Common myeloid progenitor, CD34-positive (primary cell): ENCODE results near the gene DKKL1. TPM values are rescaled to one million over a fixed set of nuclear protein-coding genes. Genes with fewer than 3 reads are reported as not detected.
A peak's percentile ranks its signal among the peaks of the same experiment; 100 is the strongest.
"Not testable (repeated sequence)": the region's sequence is repeated elsewhere in the genome, so short reads cannot be mapped to it uniquely, and the experiment has no call there.

Experiments used
- CTCF ChIA-PET: fragments of 350-600 bp; sonication (Branson Sonifier 250); formaldehyde crosslinking; loops from one replicate; lab custom pipeline; 2021; ENCODE audit warnings: antibody characterized with exemption; lab: Charles Lee
- POLR2A ChIA-PET: fragments of 350-600 bp; sonication (Branson Sonifier 250); formaldehyde crosslinking; loops from one replicate; lab custom pipeline; 2021; ENCODE audit warnings: antibody characterized with exemption; lab: Charles Lee
- DNase-seq, 3 donors: peaks; one replicate each; pipeline versions ENCODE4 v3.0.0 to v3.0.0-alpha.2; 2013
- H3K27ac ChIP-seq, 2 experiments: 1 replicate in 1 of 2; 2 replicates in 1 of 2; pipeline ENCODE4 v1.7.0; 2013; ENCODE audit warnings: inconsistent platforms in 2 of 2, low read length in 2 of 2, mild to moderate bottlenecking in 2 of 2, low read depth in 1 of 2, moderate library complexity in 1 of 2; ENCODE audit not compliant: severe bottlenecking in 2 of 2, insufficient read depth in 1 of 2, poor library complexity in 1 of 2
- H3K27me3 ChIP-seq, 5 experiments: replicated peaks in 2 of 5; 1 replicate in 3 of 5; 2 replicates in 2 of 5; pipeline versions ENCODE4 v1.6.1 to v1.7.0; 2013; ENCODE audit warnings: low read length in 4 of 5, mild to moderate bottlenecking in 2 of 5, moderate library complexity in 2 of 5, inconsistent platforms in 1 of 5; ENCODE audit not compliant: insufficient read depth in 5 of 5, control insufficient read depth in 4 of 5
- H3K36me3 ChIP-seq, 4 experiments: 1 replicate in 2 of 4; 2 replicates in 2 of 4; pipeline versions ENCODE4 v1.6.1 to v1.7.0; 2013; ENCODE audit warnings: low read length in 3 of 4, control low read depth in 1 of 4, mild to moderate bottlenecking in 1 of 4; ENCODE audit not compliant: control insufficient read depth in 4 of 4, insufficient read depth in 4 of 4
- H3K4me1 ChIP-seq, 4 experiments: 1 replicate in 3 of 4; 2 replicates in 1 of 4; pipeline versions ENCODE4 v1.6.1 to v1.7.1; 2013; ENCODE audit warnings: low read length in 3 of 4, mild to moderate bottlenecking in 3 of 4, control low read depth in 1 of 4, inconsistent platforms in 1 of 4, moderate library complexity in 1 of 4; ENCODE audit not compliant: control insufficient read depth in 4 of 4, insufficient read depth in 4 of 4; ENCODE audit errors: control extremely low read depth in 1 of 4
- H3K4me3 ChIP-seq, 7 experiments: 1 replicate in 4 of 7; 2 replicates in 3 of 7; pipeline versions ENCODE4 v1.5.1 to v1.7.0; 2013; ENCODE audit warnings: mild to moderate bottlenecking in 7 of 7, low read length in 6 of 7, moderate library complexity in 6 of 7, inconsistent platforms in 2 of 7, low read depth in 2 of 7, control low read depth in 1 of 7; ENCODE audit not compliant: insufficient read depth in 4 of 7, control insufficient read depth in 1 of 7; ENCODE audit errors: extremely low read depth in 1 of 7
- H3K9me3 ChIP-seq, 5 experiments: 1 replicate in 4 of 5; 2 replicates in 1 of 5; pipeline versions ENCODE4 v1.6.1 to v1.7.1; 2013; ENCODE audit warnings: low read length in 4 of 5, mild to moderate bottlenecking in 2 of 5, inconsistent platforms in 1 of 5, low read depth in 1 of 5, moderate library complexity in 1 of 5; ENCODE audit not compliant: control insufficient read depth in 4 of 5, insufficient read depth in 2 of 5; ENCODE audit errors: control extremely low read depth in 1 of 5
- WGBS: methylation state at CpG from one replicate; pipeline ENCODE4 v1.1.5; 2013; ENCODE audit not compliant: insufficient coverage; 5-methylcytosine and 5-hydroxymethylcytosine counted together
- polyA plus RNA-seq: library from polyadenylated mRNA; unstranded; fragments of 120-200 nt; gene quantifications from one replicate; pipeline ENCODE4 v1.2.1, GENCODE V29; 2013

DKKL1 gene
- polyA plus RNA-seq: not detected

GRCh38 chr19:49363268-49364082, at the start of gene DKKL1:
TSS of gene DKKL1 (plus strand) at chr19:49363877. CDS start at chr19:49363999, 122 bp downstream.
- H3K4me1 ChIP-seq: peaks cover 0 to 37% (median 23%) of the 10 kb centered on the region in 4 experiments
- WGBS: 2% methylated on average over 37 of the region's 46 CpGs
- peak; percentile 79 to 85 (median 84) for DNase-seq
- ChIA-PET POLR2A (no interaction called here), CTCF (no interaction called here)
- H3K27me3 ChIP-seq: peaks cover 0 to 55% (median 16%) of the 10 kb centered on the region in 5 experiments
- H3K36me3 ChIP-seq: no peaks in the 10 kb centered on the region
- no peaks in the 10 kb centered on the region for H3K9me3 ChIP-seq
- peak within 1 kb of the TSS in 5 of 7 experiments; percentile 26 to 64 (median 54) for H3K4me3 ChIP-seq
- H3K27ac ChIP-seq: peak within 1 kb of the TSS in 1 of 2 experiments; percentile 61

DNA sequence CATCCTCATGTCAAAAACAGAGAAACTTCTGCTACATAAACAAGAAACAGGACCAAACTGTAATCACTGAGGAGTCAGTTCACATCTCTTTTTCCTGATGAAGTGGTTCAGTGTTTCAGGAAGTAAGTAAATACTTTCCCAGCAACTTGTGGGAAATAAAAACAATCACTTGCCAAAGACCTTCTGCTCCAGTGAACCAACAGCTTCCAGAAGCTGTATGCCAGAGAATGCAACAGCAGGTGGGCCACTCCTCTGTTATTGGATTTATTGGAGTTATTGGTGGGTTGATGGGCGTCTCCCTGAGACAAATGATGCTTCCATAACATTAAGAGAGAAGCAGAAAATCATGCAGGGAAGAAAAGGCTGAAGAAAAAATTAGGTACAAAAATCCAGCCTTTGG, 48.6 kb upstream of the DKKL1 start:
- no peak overlapping the region for H3K4me3 ChIP-seq
- CTCF ChIA-PET: interaction anchor here (1.6 kb wide), 1 partner anchor 14 kb away, joined by 4 read pairs; no protein-coding TSS in a partner anchor
- no peaks in the 10 kb centered on the region for H3K27me3 ChIP-seq
- WGBS: 100% methylated on average over 1 of the region's 1 CpG
- H3K9me3 ChIP-seq: peaks cover 0 to 11% (median 4%) of the 10 kb centered on the region in 5 experiments
- POLR2A ChIA-PET: no interaction called here
- H3K36me3 ChIP-seq: peaks cover 0 to 3% (median 1%) of the 10 kb centered on the region in 4 experiments
- H3K27ac ChIP-seq: no peak overlapping the region
- H3K4me1 ChIP-seq: no peaks in the 10 kb centered on the region
- no peak for DNase-seq

GRCh38 chr19:49316284-49316683, 47.4 kb upstream of the DKKL1 start:
- DNase-seq: no peak
- ChIA-PET CTCF (interaction anchor here (0.6 kb wide), 1 partner anchor 21 kb away, joined by 4 read pairs; no protein-coding TSS in a partner anchor), POLR2A (no interaction called here)
- H3K36me3 ChIP-seq: no peaks in the 10 kb centered on the region
- H3K27me3 ChIP-seq: no peaks in the 10 kb centered on the region
- H3K4me1 ChIP-seq: no peaks in the 10 kb centered on the region
- peaks cover 0 to 13% (median 4%) of the 10 kb centered on the region in 5 experiments for H3K9me3 ChIP-seq
- H3K4me3 ChIP-seq: no peak overlapping the region
- no peak overlapping the region for H3K27ac ChIP-seq

- DNase-seq: no peak
- CTCF ChIA-PET: interaction anchor here (0.6 to 2.2 kb wide), 4 partner anchors 13 to 151 kb away, joined by 3 to 6 read pairs (median 5); no protein-coding TSS in a partner anchor
- peaks cover 0 to 16% (median 4%) of the 10 kb centered on the region in 5 experiments for H3K9me3 ChIP-seq
- POLR2A ChIA-PET: no interaction called here
- H3K36me3 ChIP-seq: no peaks in the 10 kb centered on the region
- no peaks in the 10 kb centered on the region for H3K27me3 ChIP-seq
- no peak overlapping the region for H3K27ac ChIP-seq
- no peak overlapping the region for H3K4me3 ChIP-seq
- H3K4me1 ChIP-seq: no peaks in the 10 kb centered on the region
Measured at GRCh38 chr19:49318296-49318695, 45.4 kb upstream of the DKKL1 start.

- POLR2A ChIA-PET: no interaction called here
Measured at GRCh38 chr19:49324801-49325576, 38.7 kb upstream of the DKKL1 start, which contains the start of gene SLC6A16. TSS of gene SLC6A16 (minus strand) at chr19:49325191. CDS start at chr19:49311347, 13,844 bp downstream.

GRCh38 chr19:49325756-49326155, 37.9 kb upstream of the DKKL1 start:
- POLR2A ChIA-PET, H3K4me3 ChIP-seq, H3K27me3 ChIP-seq, DNase-seq, H3K27ac ChIP-seq, H3K36me3 ChIP-seq, H3K4me1 ChIP-seq, H3K9me3 ChIP-seq: not testable (repeated sequence)
- WGBS: 100% methylated on average over 7 of the region's 13 CpGs
- CTCF ChIA-PET: interaction anchor here (0.7 to 1.7 kb wide), 3 partner anchors 8 to 30 kb away, joined by 4 to 5 read pairs (median 4); no protein-coding TSS in a partner anchor

More at GRCh38 chr19:49324801-49325576, 38.7 kb upstream of the DKKL1 start, which contains the start of gene SLC6A16:
- DNase-seq: no peak
- 96% methylated on average over 32 of the region's 38 CpGs for WGBS
- CTCF ChIA-PET: interaction anchor here (0.8 to 1.7 kb wide), 2 partner anchors 9 to 24 kb away, joined by 4 to 5 read pairs; no protein-coding TSS in a partner anchor
- H3K36me3 ChIP-seq: no peaks in the 10 kb centered on the region
- peaks cover 0 to 4% (median 0%) of the 10 kb centered on the region in 5 experiments for H3K9me3 ChIP-seq
- no peaks in the 10 kb centered on the region for H3K27me3 ChIP-seq
- no peak within 1 kb of the TSS for H3K27ac ChIP-seq
- no peak within 1 kb of the TSS for H3K4me3 ChIP-seq
- H3K4me1 ChIP-seq: no peaks in the 10 kb centered on the region
